ENCODE measurements around the gene CCT3. TPM values are rescaled to one million over a fixed set of nuclear protein-coding genes. Genes with fewer than 3 reads are reported as not detected.

CCT3 gene
- polyA plus RNA-seq, 1 donor = 215 TPM

DNA sequence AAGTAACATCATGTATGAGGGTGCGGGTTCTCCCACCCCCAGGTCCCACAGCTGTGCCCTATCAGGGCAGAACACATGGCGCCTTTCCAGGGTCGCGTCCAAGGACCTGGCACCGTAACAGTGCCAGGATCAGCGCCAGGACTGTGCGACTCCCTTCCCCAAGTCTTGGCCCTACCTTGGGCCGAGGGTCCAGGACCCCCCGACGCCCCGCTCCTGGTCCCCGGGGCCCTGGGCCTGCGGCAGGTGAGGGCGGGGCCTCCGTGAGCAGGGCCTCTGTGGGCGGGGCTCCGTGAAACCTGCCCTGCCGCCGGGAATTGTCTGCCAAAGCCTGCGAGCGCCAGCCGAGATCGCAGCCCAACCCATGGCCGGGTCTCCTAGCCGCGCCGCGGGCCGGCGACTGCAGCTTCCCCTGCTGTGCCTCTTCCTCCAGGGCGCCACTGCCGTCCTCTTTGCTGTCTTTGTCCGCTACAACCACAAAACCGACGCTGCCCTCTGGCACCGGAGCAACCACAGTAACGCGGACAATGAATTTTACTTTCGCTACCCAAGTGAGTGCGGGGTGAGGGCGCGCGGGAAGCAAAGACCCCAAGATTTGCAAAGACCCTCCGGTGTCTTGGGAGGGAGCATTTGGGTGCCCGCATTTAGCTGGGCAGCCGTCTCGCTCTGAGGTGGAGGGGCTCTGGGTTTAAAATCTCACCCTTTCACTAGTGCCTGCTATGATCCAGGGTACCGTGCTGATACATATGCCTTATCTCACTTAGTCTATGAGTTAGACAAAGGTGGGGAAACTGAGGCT lies 31.0 kb upstream of the CCT3 start, which contains the start of gene RHBG:
TSS of gene RHBG (plus strand) at position 323 of the 796 bp plus-strand sequence. CDS start at position 362, 39 bp downstream.
- DNase-seq = peak; percentile 43 to 75
- WGBS (ENCODE audit: insufficient coverage, low lambda C conversion rate) = no CpG with 5 or more reads among the region's 48 CpGs
- Histone ChIP-seq H3K9me3 (ENCODE audit: control insufficient read depth, low read depth, low read length) (no peaks in the 10 kb centered on the region), H3K27me3 (ENCODE audit: control insufficient read depth, insufficient read depth, low read length) (no peaks in the 10 kb centered on the region), H3K36me3 (ENCODE audit: control insufficient read depth, insufficient read depth, low read length) (no peaks in the 10 kb centered on the region), H3K4me1 (ENCODE audit: control insufficient read depth, insufficient read depth, low read length) (peaks cover 67% of the 10 kb centered on the region), H3K27ac (ENCODE audit: low read length) (peak within 1 kb of the TSS; percentile 73), H3K4me3 (ENCODE audit: low read length) (peak within 1 kb of the TSS; percentile 60)

DNA sequence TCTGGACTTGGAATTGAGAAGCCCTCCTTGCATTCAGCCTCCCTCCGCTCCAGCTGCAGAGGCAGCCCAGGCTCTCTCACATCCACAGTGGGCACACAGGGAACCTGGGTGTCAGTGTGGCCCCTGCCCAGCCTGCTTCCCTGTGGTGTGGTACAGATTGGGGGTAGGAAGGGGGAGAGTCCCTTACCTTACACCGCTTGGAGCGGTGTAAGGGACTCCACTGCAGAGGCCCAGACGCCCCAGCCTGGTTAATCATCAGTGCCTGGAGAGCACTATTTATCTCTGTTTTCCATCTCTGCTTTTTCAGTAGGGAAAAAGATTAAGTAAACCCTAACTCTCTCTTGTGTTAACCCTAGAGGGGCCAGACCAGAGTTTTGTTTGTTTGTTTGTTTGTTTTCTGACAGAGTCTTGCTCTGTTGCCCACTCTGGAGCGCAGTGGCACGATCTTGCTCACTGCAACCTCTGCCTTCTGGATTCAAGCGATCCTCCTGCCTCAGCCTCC lies 30.1 kb upstream of the CCT3 start:
- H3K4me3 ChIP-seq (ENCODE audit: low read length) = peak overlapping the region; percentile 22
- 90% methylated on average over 3 of the region's 7 CpGs for WGBS (ENCODE audit: insufficient coverage, low lambda C conversion rate)
- H3K4me1 ChIP-seq (ENCODE audit: control insufficient read depth, insufficient read depth, low read length) = peaks cover 60% of the 10 kb centered on the region
- no peaks in the 10 kb centered on the region for H3K27me3 ChIP-seq (ENCODE audit: control insufficient read depth, insufficient read depth, low read length)
- no peaks in the 10 kb centered on the region for H3K9me3 ChIP-seq (ENCODE audit: control insufficient read depth, low read depth, low read length)
- peak in 1 of 2 donors; percentile 66 for DNase-seq
- H3K36me3 ChIP-seq (ENCODE audit: control insufficient read depth, insufficient read depth, low read length) = no peaks in the 10 kb centered on the region
- H3K27ac ChIP-seq (ENCODE audit: low read length) = peak overlapping the region; percentile 73

DNA sequence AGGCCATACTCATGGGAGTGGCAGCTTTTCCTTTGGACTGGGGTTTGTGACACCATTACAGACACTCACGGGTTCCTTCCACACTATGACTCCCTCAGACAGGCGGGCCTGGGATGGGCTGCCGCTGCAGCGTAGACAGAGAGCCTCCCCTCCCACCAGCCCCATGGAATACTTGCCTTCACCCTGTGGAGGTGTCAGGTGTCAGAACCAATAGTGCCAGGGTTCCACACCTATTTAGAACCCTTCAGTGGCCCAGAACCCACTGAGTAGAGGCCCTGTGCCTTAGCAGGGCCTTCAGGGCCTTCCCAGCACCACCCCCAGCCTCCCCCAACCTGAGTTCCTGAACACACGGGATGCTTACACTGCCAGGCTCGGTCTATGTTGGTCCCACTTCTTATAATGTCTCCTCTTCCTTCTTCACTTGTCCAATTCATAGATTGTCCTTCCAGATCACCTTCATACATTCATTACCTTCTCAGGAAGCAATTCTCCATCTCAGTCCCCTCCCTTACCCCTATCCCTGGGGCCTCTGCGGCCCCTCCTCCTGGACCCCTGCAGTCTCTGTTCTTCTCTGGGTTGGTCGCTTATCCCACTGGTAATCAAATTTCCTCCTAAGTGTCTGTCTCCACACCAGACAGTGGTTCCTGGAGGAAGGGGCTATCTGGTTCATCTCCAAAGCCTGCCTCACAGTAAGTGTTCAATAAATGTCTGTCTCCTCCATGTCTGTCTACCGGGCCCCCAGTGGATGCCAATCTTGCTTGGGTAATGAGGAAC lies 29.5 kb upstream of the CCT3 start:
- Histone ChIP-seq H3K4me1 (ENCODE audit: control insufficient read depth, insufficient read depth, low read length) (peaks cover 56% of the 10 kb centered on the region), H3K36me3 (ENCODE audit: control insufficient read depth, insufficient read depth, low read length) (no peaks in the 10 kb centered on the region), H3K27ac (ENCODE audit: low read length) (peak overlapping the region; percentile 73), H3K9me3 (ENCODE audit: control insufficient read depth, low read depth, low read length) (no peaks in the 10 kb centered on the region), H3K27me3 (ENCODE audit: control insufficient read depth, insufficient read depth, low read length) (no peaks in the 10 kb centered on the region), H3K4me3 (ENCODE audit: low read length) (peak overlapping the region; percentile 22)
- DNase-seq = peak in 1 of 2 donors; percentile 41
- WGBS (ENCODE audit: insufficient coverage, low lambda C conversion rate) = 100% methylated on average over 1 of the region's 9 CpGs

DNA sequence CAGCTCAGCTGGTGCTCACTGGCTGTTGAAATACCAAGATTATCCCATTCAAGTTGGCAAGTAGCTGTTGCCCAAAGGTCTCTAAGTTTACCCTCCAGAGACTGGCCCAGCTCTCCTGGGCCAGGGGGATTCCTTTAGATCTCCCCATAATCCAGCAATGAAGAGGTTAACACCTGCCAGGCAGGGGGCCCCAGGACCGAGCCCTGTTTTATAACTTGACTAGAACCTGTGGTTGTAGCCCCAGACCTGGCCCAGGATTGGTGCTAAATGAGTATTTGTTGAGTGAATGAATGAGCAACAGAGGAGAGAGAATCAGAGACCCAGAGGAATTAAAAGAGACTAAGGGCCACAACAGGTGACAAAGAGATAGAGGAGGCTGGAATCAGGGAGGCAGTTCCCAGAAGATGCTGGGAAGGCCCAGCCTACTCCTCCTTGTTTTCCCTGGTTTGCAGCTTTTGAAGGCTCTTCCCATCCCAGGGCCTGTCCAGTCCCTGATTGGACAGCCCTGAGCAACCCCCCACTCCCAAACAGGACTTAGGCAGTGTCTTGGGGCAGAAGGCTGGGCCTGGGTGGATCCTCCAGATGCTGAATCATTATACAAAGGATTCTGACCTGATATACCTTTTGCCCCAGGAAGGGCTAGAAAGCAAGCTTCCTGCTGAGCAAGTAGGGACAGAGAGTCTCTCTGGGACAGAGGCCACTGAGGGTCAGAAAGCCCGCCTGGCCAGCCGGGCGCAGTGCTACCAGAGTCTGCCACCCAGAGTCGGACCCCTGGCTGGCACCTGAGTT lies 28.5 kb upstream of the CCT3 start:
- WGBS (ENCODE audit: insufficient coverage, low lambda C conversion rate) = no CpG with 5 or more reads among the region's 5 CpGs
- Histone ChIP-seq H3K9me3 (ENCODE audit: control insufficient read depth, low read depth, low read length) (no peaks in the 10 kb centered on the region), H3K4me1 (ENCODE audit: control insufficient read depth, insufficient read depth, low read length) (peaks cover 47% of the 10 kb centered on the region), H3K4me3 (ENCODE audit: low read length) (no peak overlapping the region), H3K27ac (ENCODE audit: low read length) (peak overlapping the region; percentile 73), H3K27me3 (ENCODE audit: control insufficient read depth, insufficient read depth, low read length) (no peaks in the 10 kb centered on the region), H3K36me3 (ENCODE audit: control insufficient read depth, insufficient read depth, low read length) (no peaks in the 10 kb centered on the region)
- DNase-seq = no peak

DNA sequence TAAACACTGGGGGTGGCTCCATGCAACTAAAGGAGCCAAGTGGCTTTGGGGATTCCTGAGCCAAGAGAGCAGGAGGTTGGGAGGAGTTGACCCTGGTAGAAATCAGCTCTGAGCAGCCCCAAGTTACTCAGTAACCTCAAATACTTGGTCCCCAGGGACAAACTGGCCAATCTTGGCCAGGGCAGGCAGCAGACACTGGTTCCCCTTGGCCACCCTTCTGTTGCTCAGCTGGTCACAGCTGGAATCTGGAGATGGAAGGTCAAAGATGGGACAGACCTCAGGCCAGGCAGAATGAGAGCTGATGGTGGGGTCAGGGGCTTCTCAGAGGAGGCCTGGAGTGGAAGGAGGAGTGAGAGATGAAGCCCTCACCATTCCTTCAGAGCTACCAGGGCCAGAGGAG lies 27.7 kb upstream of the CCT3 start:
- H3K4me3 ChIP-seq (ENCODE audit: low read length) = no peak overlapping the region
- H3K4me1 ChIP-seq (ENCODE audit: control insufficient read depth, insufficient read depth, low read length) = peaks cover 45% of the 10 kb centered on the region
- no peak for DNase-seq
- H3K9me3 ChIP-seq (ENCODE audit: control insufficient read depth, low read depth, low read length) = no peaks in the 10 kb centered on the region
- no peaks in the 10 kb centered on the region for H3K36me3 ChIP-seq (ENCODE audit: control insufficient read depth, insufficient read depth, low read length)
- H3K27ac ChIP-seq (ENCODE audit: low read length) = no peak overlapping the region
- no peaks in the 10 kb centered on the region for H3K27me3 ChIP-seq (ENCODE audit: control insufficient read depth, insufficient read depth, low read length)

DNA sequence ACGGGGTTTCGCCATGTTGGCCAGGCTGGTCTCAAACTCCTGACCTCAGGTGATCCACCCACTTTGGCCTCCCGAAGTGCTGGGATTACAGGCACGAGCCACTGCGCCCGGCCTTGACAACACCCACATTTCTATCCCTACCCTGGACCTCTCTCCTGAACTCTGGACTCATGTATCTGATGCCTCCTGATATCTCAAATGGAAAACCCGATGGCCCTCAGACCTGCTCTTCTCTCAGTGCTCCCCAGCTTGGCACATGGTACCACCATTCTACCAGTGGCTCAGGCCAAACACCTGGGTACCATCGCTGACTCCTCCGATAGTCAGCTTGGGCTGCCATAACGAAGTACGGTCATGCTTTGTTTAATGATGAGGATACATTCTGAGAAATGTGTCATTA lies 22.4 kb upstream of the CCT3 start:
- Histone ChIP-seq H3K4me3 (ENCODE audit: low read length) (no peak overlapping the region), H3K4me1 (ENCODE audit: control insufficient read depth, insufficient read depth, low read length) (peaks cover 21% of the 10 kb centered on the region), H3K9me3 (ENCODE audit: control insufficient read depth, low read depth, low read length) (no peaks in the 10 kb centered on the region), H3K27ac (ENCODE audit: low read length) (no peak overlapping the region), H3K36me3 (ENCODE audit: control insufficient read depth, insufficient read depth, low read length) (no peaks in the 10 kb centered on the region), H3K27me3 (ENCODE audit: control insufficient read depth, insufficient read depth, low read length) (peaks cover 12% of the 10 kb centered on the region)
- peak in 1 of 2 donors; percentile 64 for DNase-seq
- WGBS (ENCODE audit: insufficient coverage, low lambda C conversion rate) = no CpG with 5 or more reads among the region's 11 CpGs

DNA sequence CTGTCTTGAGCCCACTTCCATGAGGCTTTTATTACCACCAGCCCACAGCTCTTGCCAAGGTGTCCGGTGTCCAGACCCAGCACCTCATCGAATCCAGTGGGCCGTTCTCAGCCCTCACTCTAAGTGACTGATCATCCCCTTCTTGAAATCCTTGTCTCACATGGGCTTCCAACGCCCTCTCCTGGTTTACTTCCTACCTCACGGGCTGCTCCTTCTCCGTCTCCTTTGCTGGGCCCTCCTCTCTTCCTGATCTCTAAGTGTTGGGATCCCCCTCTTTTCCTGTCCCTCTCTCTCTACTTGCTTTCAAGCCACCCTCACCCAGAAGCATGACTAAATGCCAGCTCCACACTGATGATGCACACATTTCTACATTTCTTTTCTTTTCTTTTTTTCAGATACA lies 21.9 kb upstream of the CCT3 start:
- H3K36me3 ChIP-seq (ENCODE audit: control insufficient read depth, insufficient read depth, low read length) = no peaks in the 10 kb centered on the region
- DNase-seq = no peak
- H3K9me3 ChIP-seq (ENCODE audit: control insufficient read depth, low read depth, low read length) = no peaks in the 10 kb centered on the region
- H3K27ac ChIP-seq (ENCODE audit: low read length) = no peak overlapping the region
- peaks cover 18% of the 10 kb centered on the region for H3K4me1 ChIP-seq (ENCODE audit: control insufficient read depth, insufficient read depth, low read length)
- H3K27me3 ChIP-seq (ENCODE audit: control insufficient read depth, insufficient read depth, low read length) = peaks cover 12% of the 10 kb centered on the region
- H3K4me3 ChIP-seq (ENCODE audit: low read length) = no peak overlapping the region
- no CpG with 5 or more reads among the region's 6 CpGs for WGBS (ENCODE audit: insufficient coverage, low lambda C conversion rate)

DNA sequence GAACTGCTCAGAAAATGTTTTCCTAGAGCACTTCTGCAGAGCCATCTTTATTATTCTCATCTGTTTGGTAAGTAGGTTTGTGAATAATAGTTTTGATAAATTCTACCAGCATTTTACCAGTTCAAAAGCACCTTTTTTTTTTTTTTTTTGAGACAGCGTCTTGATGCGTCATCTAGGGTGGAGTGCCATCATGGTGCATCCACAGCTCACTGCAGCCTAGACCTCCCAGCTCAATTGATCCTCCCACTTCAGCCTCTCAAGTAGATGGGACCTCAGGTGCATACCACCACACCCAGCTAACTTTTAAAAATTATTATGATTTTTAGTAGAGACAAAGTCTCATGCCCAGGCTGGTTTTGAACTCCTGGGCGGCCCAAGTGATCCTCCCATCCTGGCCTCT lies 21.2 kb upstream of the CCT3 start:
- Histone ChIP-seq H3K4me3 (ENCODE audit: low read length) (no peak overlapping the region), H3K4me1 (ENCODE audit: control insufficient read depth, insufficient read depth, low read length) (peaks cover 18% of the 10 kb centered on the region), H3K36me3 (ENCODE audit: control insufficient read depth, insufficient read depth, low read length) (no peaks in the 10 kb centered on the region), H3K27me3 (ENCODE audit: control insufficient read depth, insufficient read depth, low read length) (peaks cover 18% of the 10 kb centered on the region), H3K27ac (ENCODE audit: low read length) (no peak overlapping the region), H3K9me3 (ENCODE audit: control insufficient read depth, low read depth, low read length) (no peaks in the 10 kb centered on the region)
- no peak for DNase-seq
- no CpG with 5 or more reads among the region's 3 CpGs for WGBS (ENCODE audit: insufficient coverage, low lambda C conversion rate)

DNA sequence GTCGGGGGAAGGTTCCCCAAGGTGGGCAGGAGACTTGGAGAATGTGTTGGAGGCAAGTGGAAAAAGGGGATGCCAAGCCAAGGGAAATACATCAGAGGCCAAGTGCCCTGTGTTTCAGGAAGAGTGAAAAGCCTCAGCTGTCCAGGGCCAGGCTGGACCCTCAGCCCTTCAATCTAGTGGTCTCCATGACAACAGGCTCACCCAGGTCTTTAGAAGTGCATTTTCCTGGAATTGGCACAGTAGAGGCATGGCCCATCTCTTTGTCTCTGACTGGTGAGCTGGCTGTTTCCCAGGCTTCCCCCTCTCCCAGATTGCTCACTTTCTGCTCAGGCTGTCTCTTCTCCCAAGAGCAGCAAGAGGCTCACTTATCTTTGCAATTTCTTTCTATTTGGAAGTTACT lies 20.5 kb upstream of the CCT3 start:
- WGBS (ENCODE audit: insufficient coverage, low lambda C conversion rate) = 100% methylated on average over 1 of the region's 1 CpG
- Histone ChIP-seq H3K36me3 (ENCODE audit: control insufficient read depth, insufficient read depth, low read length) (no peaks in the 10 kb centered on the region), H3K27ac (ENCODE audit: low read length) (no peak overlapping the region), H3K27me3 (ENCODE audit: control insufficient read depth, insufficient read depth, low read length) (peaks cover 23% of the 10 kb centered on the region), H3K4me1 (ENCODE audit: control insufficient read depth, insufficient read depth, low read length) (peaks cover 18% of the 10 kb centered on the region), H3K9me3 (ENCODE audit: control insufficient read depth, low read depth, low read length) (no peaks in the 10 kb centered on the region), H3K4me3 (ENCODE audit: low read length) (no peak overlapping the region)
- no peak for DNase-seq

DNA sequence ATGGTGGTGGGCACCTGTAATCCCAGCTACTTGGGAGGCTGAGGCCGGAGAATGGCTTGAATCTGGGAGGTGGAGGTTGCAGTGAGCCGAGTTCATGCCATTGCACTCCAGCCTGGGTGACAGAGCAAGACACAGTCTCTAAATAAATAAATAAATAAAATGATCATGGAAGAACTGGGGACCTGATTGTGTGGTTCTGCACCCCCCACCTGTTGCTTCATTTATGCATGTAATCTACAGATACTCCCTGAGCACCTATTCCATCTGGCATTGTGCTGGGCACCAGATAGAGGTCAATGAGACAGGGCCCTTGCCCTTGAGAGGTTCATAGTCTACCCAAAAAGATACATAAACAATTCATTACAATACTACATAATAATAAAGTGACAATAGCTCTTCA lies 19.9 kb upstream of the CCT3 start:
- H3K27me3 ChIP-seq (ENCODE audit: control insufficient read depth, insufficient read depth, low read length) = peaks cover 23% of the 10 kb centered on the region
- H3K27ac ChIP-seq (ENCODE audit: low read length) = no peak overlapping the region

More for the DNA sequence above, 19.9 kb upstream of the CCT3 start:
- no peaks in the 10 kb centered on the region for H3K9me3 ChIP-seq (ENCODE audit: control insufficient read depth, low read depth, low read length)
- peaks cover 18% of the 10 kb centered on the region for H3K4me1 ChIP-seq (ENCODE audit: control insufficient read depth, insufficient read depth, low read length)
- H3K4me3 ChIP-seq (ENCODE audit: low read length) = no peak overlapping the region
- DNase-seq = no peak
- WGBS (ENCODE audit: insufficient coverage, low lambda C conversion rate) = no CpG with 5 or more reads among the region's 2 CpGs
- no peaks in the 10 kb centered on the region for H3K36me3 ChIP-seq (ENCODE audit: control insufficient read depth, insufficient read depth, low read length)
